Prostate gland (tissue), 2 donors: Measurements from ENCODE around the gene SCLY.

Experiments
- CTCF ChIP-seq, 4 experiments: fragments of 200-600 bp in 2 of 4; fragments of 450-650 bp in 2 of 4; sonication (generic) in 2 of 4; IDR thresholded peaks; 1 replicate in 3 of 4; 2 replicates in 1 of 4; pipeline ENCODE4 v1.5.1; 2016 to 2019; ENCODE audit warnings: antibody characterized with exemption in 4 of 4, mild to moderate bottlenecking in 2 of 4, moderate library complexity in 2 of 4
- POLR2A ChIP-seq: fragments of 450-650 bp; IDR thresholded peaks from one replicate; pipeline ENCODE4 v1.6.1; 2016; ENCODE audit warnings: antibody characterized with exemption, mild to moderate bottlenecking

- TF ChIP-seq POLR2A (no peak), CTCF (IDR thresholded peaks at IDR 0.05) (no peak)
Observed at GRCh38 chr2:238116298-238117198, 55.7 kb downstream of the SCLY start.
